HEK293 (cell line): ENCODE data around the gene LIPA.

Source experiments
- GLIS1 ChIP-seq: fragments of 450-650 bp; formaldehyde crosslinking; IDR thresholded peaks from 2 replicates; pipeline ENCODE4 v1.5.1; 2016; ENCODE audit warnings: missing biosample characterization, missing genetic modification characterization
- HOXD13 ChIP-seq: sonication (generic); formaldehyde crosslinking; IDR thresholded peaks from 2 replicates; pipeline ENCODE4 v1.8.0; 2022; ENCODE audit warnings: missing genetic modification reagents, borderline replicate concordance
- KLF1 ChIP-seq: fragments of 450-650 bp; formaldehyde crosslinking; IDR thresholded peaks from 2 replicates; pipeline ENCODE4 v1.5.1; 2016; ENCODE audit warnings: missing biosample characterization, missing genetic modification characterization
- PATZ1 ChIP-seq: fragments of 450-650 bp; formaldehyde crosslinking; IDR thresholded peaks from 2 replicates; pipeline ENCODE4 v1.5.1; 2016; ENCODE audit warnings: missing biosample characterization, missing genetic modification characterization
- PRDM2 ChIP-seq: fragments of 450-650 bp; formaldehyde crosslinking; IDR thresholded peaks from 2 replicates; pipeline ENCODE4 v1.5.1; 2016; ENCODE audit warnings: missing biosample characterization, missing genetic modification characterization, borderline replicate concordance
- RBAK ChIP-seq: fragments of 450-650 bp; formaldehyde crosslinking; IDR thresholded peaks from 2 replicates; pipeline ENCODE4 v1.5.1; 2016; ENCODE audit warnings: missing biosample characterization, missing genetic modification characterization
- SETDB1 ChIP-seq: IDR thresholded peaks from one replicate; pipeline ENCODE4 v1.6.1; 2017; ENCODE audit warnings: mild to moderate bottlenecking, low read length, moderate library complexity, mixed read lengths; ENCODE audit not compliant: insufficient read length
- SP2 ChIP-seq: fragments of 450-650 bp; formaldehyde crosslinking; IDR thresholded peaks from 2 replicates; pipeline ENCODE4 v1.5.1; 2016; ENCODE audit warnings: missing biosample characterization, missing genetic modification characterization
- SP7 ChIP-seq: fragments of 450-650 bp; formaldehyde crosslinking; IDR thresholded peaks from 2 replicates; pipeline ENCODE4 v1.5.1; 2016; ENCODE audit warnings: missing biosample characterization, missing genetic modification characterization
- YY1 ChIP-seq: fragments of 450-650 bp; formaldehyde crosslinking; IDR thresholded peaks from 2 replicates; pipeline ENCODE4 v1.5.1; 2018; ENCODE audit warnings: missing biosample characterization, missing genetic modification characterization
- ZBTB21 ChIP-seq: fragments of 450-650 bp; formaldehyde crosslinking; IDR thresholded peaks from 2 replicates; pipeline ENCODE4 v1.5.1; 2017; ENCODE audit warnings: missing biosample characterization, missing genetic modification characterization
- ZBTB48 ChIP-seq: fragments of 450-650 bp; formaldehyde crosslinking; IDR thresholded peaks from 2 replicates; pipeline ENCODE4 v1.5.1; 2016; ENCODE audit warnings: missing biosample characterization, missing genetic modification characterization
- ZEB2 ChIP-seq: fragments of 450-650 bp; formaldehyde crosslinking; IDR thresholded peaks from 2 replicates; pipeline ENCODE4 v1.5.1; 2016; ENCODE audit warnings: missing biosample characterization, missing genetic modification characterization
- ZNF18 ChIP-seq: fragments of 450-650 bp; formaldehyde crosslinking; IDR thresholded peaks from 2 replicates; pipeline ENCODE4 v1.5.1; 2016; ENCODE audit warnings: missing biosample characterization, missing genetic modification characterization
- ZNF19 ChIP-seq: fragments of 450-650 bp; formaldehyde crosslinking; IDR thresholded peaks from 2 replicates; pipeline ENCODE4; 2016; ENCODE audit warnings: missing biosample characterization, missing genetic modification characterization, low read depth
- ZNF214 ChIP-seq: fragments of 450-650 bp; formaldehyde crosslinking; IDR thresholded peaks from 2 replicates; pipeline ENCODE4 v1.5.1; 2017; ENCODE audit warnings: missing biosample characterization, mild to moderate bottlenecking, missing genetic modification characterization, borderline replicate concordance
- ZNF416 ChIP-seq: fragments of 450-650 bp; formaldehyde crosslinking; IDR thresholded peaks from 2 replicates; pipeline ENCODE4 v1.5.1; 2016; ENCODE audit warnings: missing biosample characterization, missing genetic modification characterization
- ZNF449 ChIP-seq: fragments of 450-650 bp; formaldehyde crosslinking; IDR thresholded peaks from 2 replicates; pipeline ENCODE4 v1.5.1; 2017; ENCODE audit warnings: missing biosample characterization, mild to moderate bottlenecking, missing genetic modification characterization, moderate library complexity
- ZNF488 ChIP-seq: fragments of 450-650 bp; formaldehyde crosslinking; IDR thresholded peaks from 2 replicates; pipeline ENCODE4 v1.5.1; 2016; ENCODE audit warnings: missing biosample characterization, missing genetic modification characterization
- ZNF544 ChIP-seq: fragments of 450-650 bp; formaldehyde crosslinking; IDR thresholded peaks from 2 replicates; pipeline ENCODE4 v1.5.0; 2017; ENCODE audit warnings: missing biosample characterization, missing genetic modification characterization
- ZNF585B ChIP-seq: fragments of 450-650 bp; formaldehyde crosslinking; IDR thresholded peaks from 2 replicates; pipeline ENCODE4 v1.5.1; 2016; ENCODE audit warnings: missing biosample characterization, missing genetic modification characterization
- ZNF600 ChIP-seq: fragments of 450-650 bp; formaldehyde crosslinking; IDR thresholded peaks from 2 replicates; pipeline ENCODE4 v1.5.1; 2016; ENCODE audit warnings: missing biosample characterization, missing genetic modification characterization
- ZNF670 ChIP-seq: fragments of 450-650 bp; formaldehyde crosslinking; IDR thresholded peaks from 2 replicates; pipeline ENCODE4 v1.5.1; 2016; ENCODE audit warnings: missing biosample characterization, missing genetic modification characterization, low read depth
- ZNF677 ChIP-seq: fragments of 450-650 bp; IDR thresholded peaks from 2 replicates; pipeline ENCODE4 v1.5.0; 2018; ENCODE audit warnings: missing biosample characterization, mild to moderate bottlenecking, missing genetic modification characterization, moderate library complexity
- ZNF791 ChIP-seq: fragments of 450-650 bp; formaldehyde crosslinking; IDR thresholded peaks from 2 replicates; pipeline ENCODE4 v1.5.1; 2016; ENCODE audit warnings: missing biosample characterization, missing genetic modification characterization
- ZSCAN18 ChIP-seq: fragments of 450-650 bp; formaldehyde crosslinking; IDR thresholded peaks from 2 replicates; pipeline ENCODE4 v1.5.1; 2016; ENCODE audit warnings: missing biosample characterization, missing genetic modification characterization

Gene LIPA

GRCh38 chr10:89185658-89186057 is 65.9 kb downstream of the LIPA start (continued):
- TF ChIP-seq ZNF488 (tag by site-specific recombination) (no peak), ZNF18 (peak; percentile 99), ZNF600 (tag by site-specific recombination) (no peak), ZSCAN18 (tag by site-specific recombination) (no peak), ZNF677 (tag by site-specific recombination) (no peak), RBAK (tag by site-specific recombination) (no peak), SETDB1 (no peak), YY1 (tag by site-specific recombination) (no peak), SP7 (peak; percentile 91), SP2 (tag by site-specific recombination) (no peak), ZBTB21 (tag by site-specific recombination) (peak; percentile 49; the same call in 1 of the 2 replicates), PATZ1 (tag by site-specific recombination) (0 out of 2 replicates have a peak, but pooled peaks have one; percentile 22), ZNF19 (tag by site-specific recombination) (peak; percentile 74), ZNF791 (tag by site-specific recombination) (no peak), ZEB2 (tag by site-specific recombination) (no peak), ZNF670 (tag by site-specific recombination) (no peak), PRDM2 (tag by site-specific recombination) (no peak), HOXD13 (CRISPR knock-in tag) (no peak), ZNF585B (tag by site-specific recombination) (no peak), ZNF416 (no peak), ZNF449 (tag by site-specific recombination) (0 out of 2 replicates have a peak, but pooled peaks have one; percentile 27), KLF1 (peak; percentile 91), ZNF544 (tag by site-specific recombination) (no peak), GLIS1 (peak; percentile 59), ZNF214 (no peak), ZBTB48 (no peak)
